ENCODE measurements around the gene ZNG1A. TPM values are rescaled to one million over a fixed set of nuclear protein-coding genes. Genes with fewer than 3 reads are reported as not detected.
"Not testable (repeated sequence)": the region's sequence is repeated elsewhere in the genome, so short reads cannot be mapped to it uniquely, and the experiment has no call there.

The ZNG1A gene
- polyA plus RNA-seq, 1 donor: 63.0 TPM

GRCh38 chr9:94323-94722, 84.5 kb downstream of the ZNG1A start:
- not testable (repeated sequence) for DNase-seq

DNA sequence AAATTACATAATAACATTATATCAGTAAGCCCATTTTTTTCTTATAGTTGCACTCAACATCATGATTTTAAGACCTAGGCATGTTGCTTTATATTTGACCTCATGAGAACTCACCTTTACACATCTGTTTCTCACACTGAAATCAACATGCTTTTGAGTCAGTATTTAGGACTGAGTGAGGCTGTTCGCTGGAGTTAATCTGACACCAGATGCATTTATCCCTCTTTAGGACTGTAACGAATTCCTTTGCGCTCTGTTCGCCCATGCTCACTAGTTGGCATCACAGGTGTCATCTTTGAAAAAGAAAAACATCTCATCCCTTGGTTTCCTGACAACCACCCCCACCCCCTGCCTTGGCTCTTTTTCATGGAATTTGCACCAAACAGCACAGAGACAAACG, 84.9 kb downstream of the ZNG1A start:
- DNase-seq: not testable (repeated sequence)

DNA sequence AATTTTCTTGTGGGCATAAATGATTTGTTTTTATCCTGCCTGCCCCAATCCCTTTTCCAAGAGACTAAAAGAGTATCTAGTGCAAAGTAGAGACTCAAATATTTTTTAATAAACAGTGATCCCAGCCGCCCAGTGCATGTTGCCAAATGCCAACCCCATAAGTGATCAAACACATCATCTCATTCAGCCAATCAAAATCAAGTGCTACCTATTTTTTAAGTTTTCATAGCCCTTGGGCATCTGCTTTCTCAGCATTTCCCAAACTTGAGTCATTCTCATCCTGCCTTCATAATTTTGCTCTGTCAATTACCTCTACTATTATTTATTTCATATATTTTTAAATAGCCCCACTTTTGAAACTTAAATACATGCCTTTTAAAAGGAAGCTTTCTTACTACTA, 88.0 kb downstream of the ZNG1A start:
- not testable (repeated sequence) for DNase-seq

- not testable (repeated sequence) for DNase-seq
Measured at GRCh38 chr9:88396-89037, 90.3 kb downstream of the ZNG1A start.

DNA sequence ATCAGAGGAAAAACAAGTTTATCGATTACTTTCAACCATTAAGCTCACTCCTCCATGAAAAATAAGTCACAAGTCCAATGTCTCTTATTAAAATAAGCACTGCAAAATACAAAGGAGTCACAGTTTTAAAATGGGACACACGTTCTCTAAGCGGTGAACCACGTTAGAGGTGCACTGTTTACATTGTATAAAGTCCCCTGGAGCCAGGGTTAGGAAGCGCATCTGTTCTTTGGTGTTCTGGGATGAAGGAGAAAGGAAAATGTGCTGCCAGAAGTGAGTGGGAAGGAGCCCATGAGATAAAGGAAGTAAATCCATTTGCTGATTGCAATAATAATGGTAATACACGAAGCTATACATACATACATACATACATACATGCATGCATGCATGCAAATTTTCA, 91.0 kb downstream of the ZNG1A start:
- not testable (repeated sequence) for DNase-seq

DNA sequence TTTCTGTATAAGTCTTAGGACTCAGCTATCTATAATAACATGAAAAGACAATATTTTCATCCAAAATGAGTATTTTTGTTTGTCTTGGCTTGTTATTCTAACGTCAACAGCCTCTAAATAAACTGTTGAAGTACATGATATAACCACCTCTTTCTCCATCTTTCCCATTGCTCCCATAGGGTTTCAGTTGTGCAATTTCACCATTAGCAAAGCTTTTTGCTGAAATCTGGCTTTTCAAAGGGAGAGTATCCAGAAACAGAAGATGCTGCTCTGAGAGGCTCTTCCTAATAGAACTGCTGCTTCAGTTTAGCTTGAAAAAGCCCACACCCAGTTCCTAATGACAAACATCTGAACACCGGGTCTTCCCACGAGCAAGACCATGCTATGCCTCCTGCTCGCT, 91.8 kb downstream of the ZNG1A start:
- DNase-seq: not testable (repeated sequence)

DNA sequence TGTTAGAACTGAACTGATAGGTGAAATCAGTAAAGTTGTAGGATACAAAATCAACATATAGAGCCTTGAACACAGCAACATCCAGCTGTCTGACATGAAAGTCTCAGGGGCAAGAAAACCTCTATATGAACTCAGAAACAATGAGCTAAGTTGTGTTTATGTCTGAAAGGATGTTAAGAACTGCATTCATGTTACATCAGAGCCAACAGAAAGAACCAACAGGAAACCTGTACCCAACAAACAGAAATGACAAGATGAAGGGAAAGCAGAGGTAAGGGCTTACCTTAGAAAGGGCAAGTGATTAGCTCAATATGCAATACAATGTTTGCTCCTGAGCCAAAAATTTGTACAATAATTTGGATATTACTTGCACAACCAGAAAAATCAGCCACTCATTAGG, 92.2 kb downstream of the ZNG1A start:
- not testable (repeated sequence) for DNase-seq

GRCh38 chr9:82932-83689, 95.7 kb downstream of the ZNG1A start:
- not testable (repeated sequence) for DNase-seq

DNA sequence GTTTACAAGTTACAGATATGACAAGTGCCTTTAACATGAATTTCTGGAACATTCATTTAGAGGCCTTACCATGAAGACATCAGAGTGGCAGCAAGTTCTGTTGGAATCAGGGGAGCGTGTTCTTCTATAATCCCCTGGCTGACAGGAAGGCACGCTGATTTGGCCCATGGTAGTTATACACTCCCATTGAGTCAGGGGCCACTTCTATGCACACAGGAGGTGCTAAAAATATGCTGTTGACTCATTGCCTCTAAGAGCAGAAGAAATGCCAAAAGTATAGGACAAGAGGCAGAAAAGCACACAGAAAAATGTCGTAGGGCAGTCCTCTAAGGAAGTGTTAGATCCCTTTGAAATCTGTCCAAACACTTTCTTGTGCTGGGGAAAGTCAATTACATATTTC, 100.5 kb downstream of the ZNG1A start:
- not testable (repeated sequence) for DNase-seq

DNA sequence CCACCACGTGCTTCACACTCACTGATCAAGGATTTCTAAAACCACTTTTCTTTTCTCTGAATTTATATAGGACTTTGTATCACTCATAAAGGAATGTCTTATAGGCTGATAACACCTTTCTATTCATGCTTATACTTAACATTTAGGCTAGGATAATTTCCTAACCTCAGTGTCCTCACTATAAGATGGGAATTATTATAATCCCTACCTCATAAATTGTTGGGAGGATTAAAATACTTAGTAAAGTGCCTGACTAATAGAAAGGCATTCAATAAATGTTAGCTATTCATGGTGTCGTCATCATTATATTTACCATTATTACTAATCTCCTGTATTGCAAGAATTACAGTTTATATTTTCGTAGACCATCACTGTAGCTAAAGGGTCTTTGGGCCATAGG, 102.5 kb downstream of the ZNG1A start:
- not testable (repeated sequence) for DNase-seq

- DNase-seq: not testable (repeated sequence)
Measured at GRCh38 chr9:73900-74525, 104.8 kb downstream of the ZNG1A start.

GRCh38 chr9:73076-73899, 105.6 kb downstream of the ZNG1A start:
- DNase-seq: peak; percentile 26

Other genes starting within 250 kb of the ZNG1A start
- gene WASHC1, start 149.6 kb downstream of the ZNG1A start, polyA plus RNA-seq (ENCODE audit: insufficient read length): 33.4 TPM
- gene FOXD4, start 60.6 kb downstream of the ZNG1A start, polyA plus RNA-seq (ENCODE audit: insufficient read length): 2.7 TPM
- gene DOCK8, start 35.8 kb upstream of the ZNG1A start, polyA plus RNA-seq (ENCODE audit: insufficient read length): 8.2 TPM